ENCODE measurements around the gene KCNMA1. TPM values are rescaled to one million over a fixed set of nuclear protein-coding genes. Genes with fewer than 3 reads are reported as not detected.

Gene KCNMA1
- total RNA-seq, 4 donors from 2014 or later, result 66.8 to 96.5 (median 78.9) TPM

DNA sequence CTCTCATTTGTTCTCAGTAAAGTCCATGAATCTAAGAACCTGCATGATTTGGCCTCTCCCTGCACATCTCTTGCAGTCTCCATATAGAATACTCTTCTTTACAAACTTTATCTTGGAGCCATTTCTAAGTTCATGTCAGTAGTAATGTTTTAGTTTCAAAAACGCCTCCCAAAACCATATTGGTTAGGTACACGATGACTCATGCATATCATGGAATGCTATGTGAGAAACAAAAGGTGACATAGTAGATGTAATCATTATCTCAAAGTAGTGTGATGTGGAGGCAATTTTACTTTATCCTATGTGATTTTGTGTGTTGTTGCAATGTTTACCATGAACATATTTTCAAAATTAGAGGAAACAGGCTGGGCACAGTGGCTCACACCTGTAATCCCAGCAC is 520.7 kb downstream of the KCNMA1 start:
- intact Hi-C loops (cut with DNase I; ENCODE audit: low total_unique reads) (no loop called here), in situ Hi-C loops (cut with MboI; ENCODE audit: low sequenced_read_pairs in 4 of 4) (no loop called here)
- Histone ChIP-seq H3K27me3 (no peaks in the 10 kb centered on the region), H3K4me1 (no peaks in the 10 kb centered on the region), H3K36me3 (no peaks in the 10 kb centered on the region), H3K4me3 (no peak overlapping the region), H3K27ac (no peak overlapping the region), H3K9me3 (no peaks in the 10 kb centered on the region)
- no peak for DNase-seq
- TF ChIP-seq, protein P1, sequence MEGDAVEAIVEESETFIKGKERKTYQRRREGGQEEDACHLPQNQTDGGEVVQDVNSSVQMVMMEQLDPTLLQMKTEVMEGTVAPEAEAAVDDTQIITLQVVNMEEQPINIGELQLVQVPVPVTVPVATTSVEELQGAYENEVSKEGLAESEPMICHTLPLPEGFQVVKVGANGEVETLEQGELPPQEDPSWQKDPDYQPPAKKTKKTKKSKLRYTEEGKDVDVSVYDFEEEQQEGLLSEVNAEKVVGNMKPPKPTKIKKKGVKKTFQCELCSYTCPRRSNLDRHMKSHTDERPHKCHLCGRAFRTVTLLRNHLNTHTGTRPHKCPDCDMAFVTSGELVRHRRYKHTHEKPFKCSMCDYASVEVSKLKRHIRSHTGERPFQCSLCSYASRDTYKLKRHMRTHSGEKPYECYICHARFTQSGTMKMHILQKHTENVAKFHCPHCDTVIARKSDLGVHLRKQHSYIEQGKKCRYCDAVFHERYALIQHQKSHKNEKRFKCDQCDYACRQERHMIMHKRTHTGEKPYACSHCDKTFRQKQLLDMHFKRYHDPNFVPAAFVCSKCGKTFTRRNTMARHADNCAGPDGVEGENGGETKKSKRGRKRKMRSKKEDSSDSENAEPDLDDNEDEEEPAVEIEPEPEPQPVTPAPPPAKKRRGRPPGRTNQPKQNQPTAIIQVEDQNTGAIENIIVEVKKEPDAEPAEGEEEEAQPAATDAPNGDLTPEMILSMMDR (IDR thresholded peaks at IDR 0.05 in 4 of 5, conservative IDR thresholded peaks at IDR 0.05 in 1 of 5), result no peak
- no peak for ATAC-seq

DNA sequence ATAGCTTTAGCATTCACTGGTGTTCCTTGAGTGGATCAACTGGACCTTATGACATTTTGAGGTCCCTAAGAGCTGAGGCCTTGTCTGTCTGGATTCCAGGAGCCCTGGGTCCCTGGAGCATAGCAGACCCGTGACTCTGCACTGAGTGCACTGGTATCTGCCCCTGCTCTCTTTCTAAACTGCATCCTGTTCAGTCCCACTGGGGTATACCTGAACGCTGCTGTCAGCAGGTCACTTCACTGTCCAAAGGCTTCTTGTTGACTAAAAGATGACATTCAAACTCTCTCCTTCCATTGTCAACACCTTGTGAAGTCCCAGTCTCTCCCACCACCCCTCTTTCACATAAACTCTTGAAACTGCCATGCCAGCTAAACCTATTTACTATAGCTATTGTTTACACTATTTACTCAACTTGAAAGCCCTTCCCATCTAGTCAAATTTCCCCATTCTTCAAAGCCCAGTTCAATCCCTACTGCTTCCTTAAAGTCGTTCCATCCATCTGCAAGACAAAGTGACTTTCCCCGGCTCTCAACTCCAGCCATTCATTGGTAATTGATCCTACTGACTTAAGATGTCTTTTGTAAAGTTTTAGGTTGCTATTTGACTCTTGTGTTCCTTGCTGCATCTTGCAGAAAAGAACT is 523.3 kb downstream of the KCNMA1 start:
- H3K27me3 ChIP-seq, result no peaks in the 10 kb centered on the region
- no peak overlapping the region for H3K4me3 ChIP-seq
- no peaks in the 10 kb centered on the region for H3K9me3 ChIP-seq
- intact Hi-C loops (cut with DNase I; ENCODE audit: low total_unique reads), result no loop called here
- H3K27ac ChIP-seq, result no peak overlapping the region
- H3K36me3 ChIP-seq, result no peaks in the 10 kb centered on the region
- ATAC-seq (no peak), DNase-seq (no peak)
- no peaks in the 10 kb centered on the region for H3K4me1 ChIP-seq
- in situ Hi-C loops (cut with MboI; ENCODE audit: low sequenced_read_pairs in 4 of 4), result no loop called here
- TF ChIP-seq POLR2A (IDR thresholded peaks at IDR 0.05), result no peak

DNA sequence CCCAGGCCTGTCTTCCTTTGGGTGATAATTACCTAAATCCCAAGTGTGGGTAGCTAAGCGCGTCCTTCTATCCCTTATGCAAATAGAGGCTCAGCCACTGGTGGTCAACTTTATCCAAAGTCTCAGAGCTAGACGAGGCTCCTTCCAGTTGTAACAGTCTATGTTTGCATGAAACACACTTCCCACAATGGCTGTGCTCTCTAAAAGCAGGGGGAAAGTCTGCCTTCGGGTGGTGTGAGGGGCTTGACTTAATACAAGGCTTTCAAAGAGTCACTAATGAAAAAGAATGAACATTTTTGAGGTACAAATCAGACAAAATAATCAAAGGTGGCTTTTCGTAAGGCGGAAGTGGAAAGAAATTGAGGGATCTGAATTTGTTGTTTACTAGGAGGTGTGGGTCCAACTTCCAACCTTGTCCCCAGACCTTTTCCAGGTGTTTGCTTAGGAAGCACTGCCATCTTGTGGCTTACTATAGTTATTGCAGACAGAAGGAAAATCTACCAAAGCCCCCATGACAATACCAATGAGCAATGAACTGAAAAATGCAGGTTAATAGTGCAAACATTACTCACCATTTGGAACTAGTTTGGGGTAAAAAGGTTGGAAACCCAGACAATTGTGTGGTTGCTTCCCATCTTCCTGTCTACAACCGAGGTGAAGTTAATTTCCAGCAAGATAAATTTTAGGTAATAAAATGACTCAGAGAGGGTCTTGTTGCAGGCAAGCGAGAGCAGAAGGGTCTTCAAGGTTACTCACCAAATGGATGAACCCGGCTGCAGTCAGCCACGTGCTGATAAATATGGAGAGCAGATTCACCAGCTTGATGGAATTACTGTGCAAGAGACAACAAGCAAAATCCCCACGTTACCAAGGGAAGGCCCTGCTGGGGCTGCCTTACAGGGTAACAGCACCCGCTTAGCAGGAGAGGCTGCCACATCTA is 525.7 kb downstream of the KCNMA1 start:
- in situ Hi-C loops (cut with MboI; ENCODE audit: low sequenced_read_pairs in 4 of 4) (no loop called here), intact Hi-C loops (cut with DNase I; ENCODE audit: low total_unique reads) (no loop called here)
- Histone ChIP-seq H3K4me3 (no peak overlapping the region), H3K9me3 (no peaks in the 10 kb centered on the region), H3K4me1 (no peaks in the 10 kb centered on the region), H3K27me3 (no peaks in the 10 kb centered on the region), H3K27ac (no peak overlapping the region), H3K36me3 (no peaks in the 10 kb centered on the region)
- DNase-seq (no peak), ATAC-seq (peak; percentile 51 to 62)
- TF ChIP-seq, protein P1 (IDR thresholded peaks at IDR 0.05 in 4 of 5, conservative IDR thresholded peaks at IDR 0.05 in 1 of 5), result peak; percentile 57 to 71 (median 68)
- no peak for TF ChIP-seq POLR2A (IDR thresholded peaks at IDR 0.05)

DNA sequence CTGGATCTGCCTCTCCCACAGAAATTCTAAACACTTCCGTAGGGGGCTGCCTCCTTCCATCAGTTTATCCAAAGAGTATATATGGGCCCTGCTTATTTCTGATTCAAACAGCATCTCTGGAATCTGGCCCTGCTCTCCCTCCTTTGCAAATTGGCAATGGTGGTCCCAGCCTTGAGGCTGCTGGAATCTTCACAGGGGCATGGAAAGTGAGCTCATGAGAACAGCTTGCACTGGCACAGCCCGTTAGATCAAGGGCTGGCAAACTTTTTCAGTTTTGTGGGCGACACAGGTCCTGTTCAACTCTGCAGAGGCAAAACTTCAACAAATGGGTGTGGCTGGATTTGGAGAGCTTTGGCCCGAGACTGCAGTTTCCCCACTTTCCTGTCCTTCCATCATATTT is 526.9 kb downstream of the KCNMA1 start:
- no peak for DNase-seq
- H3K27me3 ChIP-seq, result no peaks in the 10 kb centered on the region
- no peaks in the 10 kb centered on the region for H3K36me3 ChIP-seq
- no peaks in the 10 kb centered on the region for H3K4me1 ChIP-seq
- H3K4me3 ChIP-seq, result no peak overlapping the region
- no peaks in the 10 kb centered on the region for H3K9me3 ChIP-seq
- in situ Hi-C loops (cut with MboI; ENCODE audit: low sequenced_read_pairs in 4 of 4) (no loop called here), intact Hi-C loops (cut with DNase I; ENCODE audit: low total_unique reads) (no loop called here)
- TF ChIP-seq POLR2A (IDR thresholded peaks at IDR 0.05), result no peak
- TF ChIP-seq, protein P1 (IDR thresholded peaks at IDR 0.05 in 4 of 5, conservative IDR thresholded peaks at IDR 0.05 in 1 of 5), result no peak
- no peak overlapping the region for H3K27ac ChIP-seq
- ATAC-seq, result no peak

DNA sequence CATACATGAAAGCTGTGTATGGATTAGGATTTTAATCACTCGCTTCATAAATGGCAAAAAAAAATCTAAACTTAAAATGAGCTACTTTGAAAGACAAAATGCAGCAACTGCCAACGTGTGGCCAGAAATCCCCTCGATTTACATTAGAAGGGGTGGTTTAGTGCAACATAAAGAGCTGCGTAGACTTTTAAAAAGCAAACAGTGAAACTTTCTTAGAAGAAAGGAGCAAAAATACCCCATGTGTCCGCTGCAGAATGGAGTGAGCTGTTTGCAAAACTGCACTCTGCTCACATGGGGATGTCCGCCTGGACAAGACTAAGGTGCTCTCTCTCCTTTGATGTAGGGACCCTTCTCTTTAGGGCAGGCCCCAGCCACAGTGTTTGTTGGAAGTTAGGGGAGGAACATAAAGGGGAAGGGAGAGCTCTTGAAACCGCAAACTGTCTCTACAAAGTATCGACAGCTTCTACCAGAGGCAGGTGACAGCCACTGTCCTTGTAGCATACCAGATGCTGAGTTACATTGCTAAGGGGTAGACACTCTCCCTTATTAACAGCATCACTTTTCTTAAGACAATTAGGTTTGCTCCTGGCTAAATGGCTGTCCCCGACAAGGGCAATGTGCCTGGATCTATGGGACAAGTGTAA is 528.1 kb downstream of the KCNMA1 start:
- Histone ChIP-seq H3K27me3 (no peaks in the 10 kb centered on the region), H3K36me3 (no peaks in the 10 kb centered on the region), H3K4me3 (no peak overlapping the region), H3K9me3 (no peaks in the 10 kb centered on the region), H3K27ac (no peak overlapping the region), H3K4me1 (no peaks in the 10 kb centered on the region)
- in situ Hi-C loops (cut with MboI; ENCODE audit: low sequenced_read_pairs in 4 of 4) (no loop called here), intact Hi-C loops (cut with DNase I; ENCODE audit: low total_unique reads) (no loop called here)
- ATAC-seq, result no peak
- DNase-seq, result no peak
- TF ChIP-seq, protein P1 (IDR thresholded peaks at IDR 0.05 in 4 of 5, conservative IDR thresholded peaks at IDR 0.05 in 1 of 5), result no peak
- no peak for TF ChIP-seq POLR2A (IDR thresholded peaks at IDR 0.05)
